ENCODE data around the gene DAGLA.

Gene DAGLA

GRCh38 chr11:61720597-61720996 is 40.4 kb downstream of the DAGLA start:
- H2AFZ ChIP-seq (ENCODE audit: low read length) = no peak overlapping the region
- TF ChIP-seq, protein P1, sequence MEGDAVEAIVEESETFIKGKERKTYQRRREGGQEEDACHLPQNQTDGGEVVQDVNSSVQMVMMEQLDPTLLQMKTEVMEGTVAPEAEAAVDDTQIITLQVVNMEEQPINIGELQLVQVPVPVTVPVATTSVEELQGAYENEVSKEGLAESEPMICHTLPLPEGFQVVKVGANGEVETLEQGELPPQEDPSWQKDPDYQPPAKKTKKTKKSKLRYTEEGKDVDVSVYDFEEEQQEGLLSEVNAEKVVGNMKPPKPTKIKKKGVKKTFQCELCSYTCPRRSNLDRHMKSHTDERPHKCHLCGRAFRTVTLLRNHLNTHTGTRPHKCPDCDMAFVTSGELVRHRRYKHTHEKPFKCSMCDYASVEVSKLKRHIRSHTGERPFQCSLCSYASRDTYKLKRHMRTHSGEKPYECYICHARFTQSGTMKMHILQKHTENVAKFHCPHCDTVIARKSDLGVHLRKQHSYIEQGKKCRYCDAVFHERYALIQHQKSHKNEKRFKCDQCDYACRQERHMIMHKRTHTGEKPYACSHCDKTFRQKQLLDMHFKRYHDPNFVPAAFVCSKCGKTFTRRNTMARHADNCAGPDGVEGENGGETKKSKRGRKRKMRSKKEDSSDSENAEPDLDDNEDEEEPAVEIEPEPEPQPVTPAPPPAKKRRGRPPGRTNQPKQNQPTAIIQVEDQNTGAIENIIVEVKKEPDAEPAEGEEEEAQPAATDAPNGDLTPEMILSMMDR (IDR thresholded peaks at IDR 0.05; ENCODE audit: low read length) = no peak
- TF ChIP-seq EZH2 (optimal IDR thresholded peaks at IDR 0.05; ENCODE audit: low read depth, low read length) (no peak), EZH2phosphoT487 (IDR thresholded peaks at IDR 0.05; ENCODE audit: low read length) (no peak)
- no peaks in the 10 kb centered on the region for H3K9me3 ChIP-seq (replicated peaks; ENCODE audit: insufficient read depth, low read length)
- no peak overlapping the region for H3K9ac ChIP-seq (ENCODE audit: low read length)
- DNase-seq = no peak
- H3K4me2 ChIP-seq (ENCODE audit: low read depth, low read length) = no peak overlapping the region
- H4K20me1 ChIP-seq (ENCODE audit: insufficient read depth, low read length) = no peaks in the 10 kb centered on the region
- no peaks in the 10 kb centered on the region for H3K36me3 ChIP-seq (replicated peaks; ENCODE audit: insufficient read depth, low read length)
- no peak overlapping the region for H3K4me3 ChIP-seq (ENCODE audit: low read length)
- H3K9me2 ChIP-seq (replicated peaks; ENCODE audit: insufficient read depth, low read length) = no peaks in the 10 kb centered on the region
- no peaks in the 10 kb centered on the region for H3K4me1 ChIP-seq (ENCODE audit: low read length)
- no peaks in the 10 kb centered on the region for H3F3A ChIP-seq (ENCODE audit: insufficient read depth, low read length)
- no peaks in the 10 kb centered on the region for H3K79me2 ChIP-seq (ENCODE audit: low read length)
- no peak overlapping the region for H3K27ac ChIP-seq (ENCODE audit: low read length)
- peaks cover 93% of the 10 kb centered on the region for H3K27me3 ChIP-seq (replicated peaks; ENCODE audit: insufficient read depth, low read length)

- H3K9me3 ChIP-seq (replicated peaks; ENCODE audit: insufficient read depth, low read length) = no peaks in the 10 kb centered on the region
- TF ChIP-seq, protein P1 (IDR thresholded peaks at IDR 0.05; ENCODE audit: low read length) = no peak
- TF ChIP-seq EZH2 (optimal IDR thresholded peaks at IDR 0.05; ENCODE audit: low read depth, low read length) (no peak), EZH2phosphoT487 (IDR thresholded peaks at IDR 0.05; ENCODE audit: low read length) (no peak)
- H3K4me3 ChIP-seq (ENCODE audit: low read length) = no peak overlapping the region
- H3K9me2 ChIP-seq (replicated peaks; ENCODE audit: insufficient read depth, low read length) = no peaks in the 10 kb centered on the region
- no peaks in the 10 kb centered on the region for H3K36me3 ChIP-seq (replicated peaks; ENCODE audit: insufficient read depth, low read length)
- no peak for DNase-seq
- no peaks in the 10 kb centered on the region for H4K20me1 ChIP-seq (ENCODE audit: insufficient read depth, low read length)
- no peak overlapping the region for H3K27ac ChIP-seq (ENCODE audit: low read length)
- H3K4me2 ChIP-seq (ENCODE audit: low read depth, low read length) = no peak overlapping the region
- H3K27me3 ChIP-seq (replicated peaks; ENCODE audit: insufficient read depth, low read length) = peaks cover 93% of the 10 kb centered on the region
- no peaks in the 10 kb centered on the region for H3K4me1 ChIP-seq (ENCODE audit: low read length)
- H3K79me2 ChIP-seq (ENCODE audit: low read length) = no peaks in the 10 kb centered on the region
- H3K9ac ChIP-seq (ENCODE audit: low read length) = no peak overlapping the region
- H3F3A ChIP-seq (ENCODE audit: insufficient read depth, low read length) = no peaks in the 10 kb centered on the region
- no peak overlapping the region for H2AFZ ChIP-seq (ENCODE audit: low read length)
Observed at GRCh38 chr11:61724437-61724836, 44.2 kb downstream of the DAGLA start.

DNA sequence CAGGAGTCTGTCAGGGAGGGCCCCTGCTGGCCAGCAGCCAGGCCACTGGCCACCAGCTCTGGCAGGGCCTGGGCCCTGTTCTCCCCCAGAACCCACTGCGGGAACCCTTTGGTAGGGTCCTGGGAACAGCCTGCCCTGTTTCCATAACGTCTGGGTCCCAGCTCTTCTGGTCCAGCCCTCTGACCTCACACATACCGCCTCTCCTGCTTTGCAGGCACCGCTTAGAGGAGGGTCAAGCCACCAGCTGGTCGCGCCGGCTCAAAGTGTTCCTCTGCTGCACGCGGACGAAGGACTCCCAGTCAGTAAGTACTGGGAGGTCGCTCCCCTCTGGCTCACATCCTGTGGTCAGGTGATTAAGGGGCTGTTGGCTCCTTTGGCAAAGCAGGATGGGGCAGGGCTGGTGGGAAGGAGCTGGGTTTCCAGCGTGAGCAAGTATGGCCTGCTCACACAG is 45.6 kb downstream of the DAGLA start:
- Histone ChIP-seq H3K9ac (ENCODE audit: low read length) (no peak overlapping the region), H3K36me3 (replicated peaks; ENCODE audit: insufficient read depth, low read length) (no peaks in the 10 kb centered on the region), H3K9me3 (replicated peaks; ENCODE audit: insufficient read depth, low read length) (no peaks in the 10 kb centered on the region), H4K20me1 (ENCODE audit: insufficient read depth, low read length) (no peaks in the 10 kb centered on the region), H3K9me2 (replicated peaks; ENCODE audit: insufficient read depth, low read length) (no peaks in the 10 kb centered on the region), H3K27me3 (replicated peaks; ENCODE audit: insufficient read depth, low read length) (peaks cover 93% of the 10 kb centered on the region), H2AFZ (ENCODE audit: low read length) (no peak overlapping the region), H3F3A (ENCODE audit: insufficient read depth, low read length) (no peaks in the 10 kb centered on the region), H3K4me3 (ENCODE audit: low read length) (no peak overlapping the region), H3K79me2 (ENCODE audit: low read length) (no peaks in the 10 kb centered on the region), H3K27ac (ENCODE audit: low read length) (no peak overlapping the region), H3K4me2 (ENCODE audit: low read depth, low read length) (no peak overlapping the region), H3K4me1 (ENCODE audit: low read length) (no peaks in the 10 kb centered on the region)
- TF ChIP-seq, protein P1 (IDR thresholded peaks at IDR 0.05; ENCODE audit: low read length) = no peak
- TF ChIP-seq EZH2 (optimal IDR thresholded peaks at IDR 0.05; ENCODE audit: low read depth, low read length) (no peak), EZH2phosphoT487 (IDR thresholded peaks at IDR 0.05; ENCODE audit: low read length) (no peak)
- no peak for DNase-seq

Data from MM.1S (cell line).